ENCODE measurements around the gene PEAK1. TPM values are rescaled to one million over a fixed set of nuclear protein-coding genes. Genes with fewer than 3 reads are reported as not detected.

The PEAK1 gene
- 5.9 TPM for polyA plus RNA-seq (2013, experiment 1 of 2)
- 6.2 TPM for polyA plus RNA-seq (2013, experiment 2 of 2)

- Histone ChIP-seq H3K36me3 (ENCODE audit: control insufficient read depth, insufficient read depth, low read length) (no peaks in the 10 kb centered on the region), H3K79me2 (ENCODE audit: control insufficient read depth, insufficient read depth, low read length) (peaks cover 27% of the 10 kb centered on the region), H3K56ac (ENCODE audit: low read length) (peak within 1 kb of the TSS; percentile 95), H3K4ac (ENCODE audit: low read depth, low read length) (no peak within 1 kb of the TSS), H4K8ac (ENCODE audit: low read depth, low read length) (no peak within 1 kb of the TSS), H2BK5ac (ENCODE audit: low read length) (peak within 1 kb of the TSS; percentile 87), H3K23ac (ENCODE audit: low read length) (no peak within 1 kb of the TSS), H3K18ac (ENCODE audit: low read length) (peak within 1 kb of the TSS; percentile 69), H3K4me3 (ENCODE audit: low read length) (peak within 1 kb of the TSS; percentile 74), H4K5ac (ENCODE audit: low read length) (no peak within 1 kb of the TSS), H3K79me1 (ENCODE audit: low read length) (peaks cover 16% of the 10 kb centered on the region), H3K27ac (ENCODE audit: low read depth, low read length) (peak within 1 kb of the TSS; percentile 39), H2BK15ac (replicated peaks; ENCODE audit: low read depth) (no peak within 1 kb of the TSS), H2AK5ac (ENCODE audit: low read length) (no peak within 1 kb of the TSS), H3K4me2 (ENCODE audit: low read length) (peak within 1 kb of the TSS; percentile 82), H3K27me3 (ENCODE audit: insufficient read depth, low read length, poor library complexity) (no peaks in the 10 kb centered on the region), H3K9ac (ENCODE audit: low read length) (peak within 1 kb of the TSS; percentile 84), H3K4me1 (ENCODE audit: control insufficient read depth, low read depth, low read length) (peaks cover 6% of the 10 kb centered on the region), H2BK120ac (ENCODE audit: low read depth, low read length) (no peak within 1 kb of the TSS)
- WGBS (ENCODE audit: extremely low coverage, insufficient coverage, low lambda C conversion rate) = no CpG with 5 or more reads among the region's 92 CpGs
- DNase-seq = peak; percentile 99
Observed at GRCh38 chr15:77419836-77420609, at the start of gene PEAK1. PEAK1 (minus strand) TSS chr15:77420104; CDS start chr15:77181926, 238,178 bp downstream.

GRCh38 chr15:77468896-77469295, 49.0 kb upstream of the PEAK1 start:
- H2BK15ac ChIP-seq (replicated peaks; ENCODE audit: low read depth) = no peak overlapping the region
- H3K9ac ChIP-seq (ENCODE audit: low read length) = no peak overlapping the region
- no peak overlapping the region for H4K8ac ChIP-seq (ENCODE audit: low read depth, low read length)
- no CpG with 5 or more reads among the region's 3 CpGs for WGBS (ENCODE audit: extremely low coverage, insufficient coverage, low lambda C conversion rate)
- H3K79me2 ChIP-seq (ENCODE audit: control insufficient read depth, insufficient read depth, low read length) = no peaks in the 10 kb centered on the region
- H3K18ac ChIP-seq (ENCODE audit: low read length) = no peak overlapping the region
- H4K5ac ChIP-seq (ENCODE audit: low read length) = no peak overlapping the region
- no peak overlapping the region for H2AK5ac ChIP-seq (ENCODE audit: low read length)
- no peak overlapping the region for H3K4me2 ChIP-seq (ENCODE audit: low read length)
- no peak overlapping the region for H3K56ac ChIP-seq (ENCODE audit: low read length)
- H3K79me1 ChIP-seq (ENCODE audit: low read length) = no peaks in the 10 kb centered on the region
- H3K4me3 ChIP-seq (ENCODE audit: low read length) = no peak overlapping the region
- H3K4ac ChIP-seq (ENCODE audit: low read depth, low read length) = no peak overlapping the region
- DNase-seq = no peak
- no peaks in the 10 kb centered on the region for H3K27me3 ChIP-seq (ENCODE audit: insufficient read depth, low read length, poor library complexity)
- no peak overlapping the region for H3K27ac ChIP-seq (ENCODE audit: low read depth, low read length)
- no peak overlapping the region for H2BK120ac ChIP-seq (ENCODE audit: low read depth, low read length)
- no peak overlapping the region for H3K23ac ChIP-seq (ENCODE audit: low read length)
- H3K36me3 ChIP-seq (ENCODE audit: control insufficient read depth, insufficient read depth, low read length) = no peaks in the 10 kb centered on the region
- no peak overlapping the region for H2BK5ac ChIP-seq (ENCODE audit: low read length)
- H3K4me1 ChIP-seq (ENCODE audit: control insufficient read depth, low read depth, low read length) = no peaks in the 10 kb centered on the region

- no peak overlapping the region for H4K5ac ChIP-seq (ENCODE audit: low read length)
- H3K56ac ChIP-seq (ENCODE audit: low read length) = no peak overlapping the region
- H2BK15ac ChIP-seq (replicated peaks; ENCODE audit: low read depth) = no peak overlapping the region
- H2AK5ac ChIP-seq (ENCODE audit: low read length) = no peak overlapping the region
- H2BK5ac ChIP-seq (ENCODE audit: low read length) = no peak overlapping the region
- H3K27me3 ChIP-seq (ENCODE audit: insufficient read depth, low read length, poor library complexity) = no peaks in the 10 kb centered on the region
- no CpG with 5 or more reads among the region's 1 CpG for WGBS (ENCODE audit: extremely low coverage, insufficient coverage, low lambda C conversion rate)
- H2BK120ac ChIP-seq (ENCODE audit: low read depth, low read length) = no peak overlapping the region
- H3K79me1 ChIP-seq (ENCODE audit: low read length) = no peaks in the 10 kb centered on the region
- no peak overlapping the region for H3K9ac ChIP-seq (ENCODE audit: low read length)
- H3K36me3 ChIP-seq (ENCODE audit: control insufficient read depth, insufficient read depth, low read length) = no peaks in the 10 kb centered on the region
- no peaks in the 10 kb centered on the region for H3K4me1 ChIP-seq (ENCODE audit: control insufficient read depth, low read depth, low read length)
- H3K4me2 ChIP-seq (ENCODE audit: low read length) = no peak overlapping the region
- H4K8ac ChIP-seq (ENCODE audit: low read depth, low read length) = no peak overlapping the region
- no peak overlapping the region for H3K18ac ChIP-seq (ENCODE audit: low read length)
- no peaks in the 10 kb centered on the region for H3K79me2 ChIP-seq (ENCODE audit: control insufficient read depth, insufficient read depth, low read length)
- no peak overlapping the region for H3K23ac ChIP-seq (ENCODE audit: low read length)
- no peak overlapping the region for H3K27ac ChIP-seq (ENCODE audit: low read depth, low read length)
- H3K4ac ChIP-seq (ENCODE audit: low read depth, low read length) = no peak overlapping the region
- H3K4me3 ChIP-seq (ENCODE audit: low read length) = no peak overlapping the region
- DNase-seq = no peak
Observed at GRCh38 chr15:77466521-77466920, 46.6 kb upstream of the PEAK1 start.

- no peaks in the 10 kb centered on the region for H3K27me3 ChIP-seq (ENCODE audit: insufficient read depth, low read length, poor library complexity)
- no CpG with 5 or more reads among the region's 3 CpGs for WGBS (ENCODE audit: extremely low coverage, insufficient coverage, low lambda C conversion rate)
- H3K9ac ChIP-seq (ENCODE audit: low read length) = no peak overlapping the region
- H3K4me2 ChIP-seq (ENCODE audit: low read length) = no peak overlapping the region
- no peak overlapping the region for H4K8ac ChIP-seq (ENCODE audit: low read depth, low read length)
- no peaks in the 10 kb centered on the region for H3K79me2 ChIP-seq (ENCODE audit: control insufficient read depth, insufficient read depth, low read length)
- H2BK120ac ChIP-seq (ENCODE audit: low read depth, low read length) = no peak overlapping the region
- H3K23ac ChIP-seq (ENCODE audit: low read length) = no peak overlapping the region
- H3K18ac ChIP-seq (ENCODE audit: low read length) = no peak overlapping the region
- no peak overlapping the region for H3K56ac ChIP-seq (ENCODE audit: low read length)
- H4K5ac ChIP-seq (ENCODE audit: low read length) = no peak overlapping the region
- no peaks in the 10 kb centered on the region for H3K79me1 ChIP-seq (ENCODE audit: low read length)
- no peak overlapping the region for H3K27ac ChIP-seq (ENCODE audit: low read depth, low read length)
- no peak for DNase-seq
- H2BK15ac ChIP-seq (replicated peaks; ENCODE audit: low read depth) = no peak overlapping the region
- H2BK5ac ChIP-seq (ENCODE audit: low read length) = no peak overlapping the region
- no peaks in the 10 kb centered on the region for H3K4me1 ChIP-seq (ENCODE audit: control insufficient read depth, low read depth, low read length)
- H3K4me3 ChIP-seq (ENCODE audit: low read length) = no peak overlapping the region
- no peaks in the 10 kb centered on the region for H3K36me3 ChIP-seq (ENCODE audit: control insufficient read depth, insufficient read depth, low read length)
- no peak overlapping the region for H2AK5ac ChIP-seq (ENCODE audit: low read length)
- no peak overlapping the region for H3K4ac ChIP-seq (ENCODE audit: low read depth, low read length)
Observed at GRCh38 chr15:77464129-77464865, 44.4 kb upstream of the PEAK1 start.

GRCh38 chr15:77461486-77461885, 41.6 kb upstream of the PEAK1 start:
- Histone ChIP-seq H2BK15ac (replicated peaks; ENCODE audit: low read depth) (no peak overlapping the region), H4K5ac (ENCODE audit: low read length) (no peak overlapping the region), H3K27me3 (ENCODE audit: insufficient read depth, low read length, poor library complexity) (no peaks in the 10 kb centered on the region), H2BK5ac (ENCODE audit: low read length) (no peak overlapping the region), H3K4me2 (ENCODE audit: low read length) (no peak overlapping the region), H3K23ac (ENCODE audit: low read length) (no peak overlapping the region), H3K9ac (ENCODE audit: low read length) (no peak overlapping the region), H2AK5ac (ENCODE audit: low read length) (no peak overlapping the region), H3K18ac (ENCODE audit: low read length) (no peak overlapping the region), H3K4me1 (ENCODE audit: control insufficient read depth, low read depth, low read length) (no peaks in the 10 kb centered on the region), H3K4me3 (ENCODE audit: low read length) (no peak overlapping the region), H3K56ac (ENCODE audit: low read length) (no peak overlapping the region), H3K36me3 (ENCODE audit: control insufficient read depth, insufficient read depth, low read length) (no peaks in the 10 kb centered on the region), H3K4ac (ENCODE audit: low read depth, low read length) (no peak overlapping the region), H3K79me1 (ENCODE audit: low read length) (no peaks in the 10 kb centered on the region), H3K27ac (ENCODE audit: low read depth, low read length) (no peak overlapping the region), H4K8ac (ENCODE audit: low read depth, low read length) (no peak overlapping the region), H3K79me2 (ENCODE audit: control insufficient read depth, insufficient read depth, low read length) (no peaks in the 10 kb centered on the region), H2BK120ac (ENCODE audit: low read depth, low read length) (no peak overlapping the region)
- DNase-seq = peak; percentile 79

Data from mesendoderm (in vitro differentiated cells).